ENCODE data around the gene EEIG1.
A peak's percentile ranks its signal among the peaks of the same experiment; 100 is the strongest.

EEIG1 gene

GRCh38 chr9:127980706-127981558 lies at the start of gene EEIG1:
Gene EEIG1, minus strand, starts transcription at chr9:127980989. Its CDS starts 852 bp downstream, at chr9:127980137.
- TF ChIP-seq CTCF (IDR thresholded peaks at IDR 0.05; ENCODE audit: control extremely low read depth, extremely low read depth, low read depth, missing control alignments), result no peak
- POLR2A ChIA-PET, result interaction anchor here (0.9 to 3.2 kb wide), 3 partner anchors 9 to 15 kb away, joined by 3 to 14 read pairs (median 6); no protein-coding TSS in a partner anchor
- DNase-seq (ENCODE audit: extremely low spot score), result peak; percentile 97
- CTCF ChIA-PET, result interaction anchor here (0.8 to 3.9 kb wide), 8 partner anchors 25 to 391 kb away, joined by 3 to 34 read pairs (median 3); no protein-coding TSS in a partner anchor

- TF ChIP-seq CTCF (IDR thresholded peaks at IDR 0.05; ENCODE audit: control extremely low read depth, extremely low read depth, low read depth, missing control alignments), result no peak
- CTCF ChIA-PET, result interaction anchor here (0.7 to 28.2 kb wide), 10 partner anchors 8 to 243 kb away, joined by 3 to 615 read pairs (median 3); no protein-coding TSS in a partner anchor
- DNase-seq (ENCODE audit: extremely low spot score), result no peak
- POLR2A ChIA-PET, result no interaction called here
Observed at GRCh38 chr9:128027705-128028104, 46.9 kb upstream of the EEIG1 start.

GRCh38 chr9:128026773-128027541 lies 46.2 kb upstream of the EEIG1 start:
- ChIA-PET POLR2A (interaction anchor here (1.1 kb wide), 1 partner anchor 48 kb away, joined by 5 read pairs; no protein-coding TSS in a partner anchor), CTCF (interaction anchor here (0.7 to 28.2 kb wide), 13 partner anchors 8 to 243 kb away, joined by 3 to 615 read pairs (median 4); no protein-coding TSS in a partner anchor)
- no peak for DNase-seq (ENCODE audit: extremely low spot score)
- no peak for TF ChIP-seq CTCF (IDR thresholded peaks at IDR 0.05; ENCODE audit: control extremely low read depth, extremely low read depth, low read depth, missing control alignments)

- POLR2A ChIA-PET, result interaction anchor here (1.1 kb wide), 1 partner anchor 48 kb away, joined by 5 read pairs; no protein-coding TSS in a partner anchor
- TF ChIP-seq CTCF (IDR thresholded peaks at IDR 0.05; ENCODE audit: control extremely low read depth, extremely low read depth, low read depth, missing control alignments), result no peak
- peak; percentile 66 for DNase-seq (ENCODE audit: extremely low spot score)
- CTCF ChIA-PET, result interaction anchor here (1.2 to 28.2 kb wide), 10 partner anchors 9 to 98 kb away, joined by 3 to 615 read pairs (median 5); no protein-coding TSS in a partner anchor
Observed at GRCh38 chr9:128026255-128026772, 45.5 kb upstream of the EEIG1 start.

- ChIA-PET POLR2A (no interaction called here), CTCF (interaction anchor here (1.3 to 28.2 kb wide), 9 partner anchors 9 to 92 kb away, joined by 3 to 615 read pairs (median 5); no protein-coding TSS in a partner anchor)
- no peak for DNase-seq (ENCODE audit: extremely low spot score)
- no peak for TF ChIP-seq CTCF (IDR thresholded peaks at IDR 0.05; ENCODE audit: control extremely low read depth, extremely low read depth, low read depth, missing control alignments)
Observed at GRCh38 chr9:128025736-128026135, 44.9 kb upstream of the EEIG1 start.

Data from GM10248 (cell line).